Activated CD4-positive, alpha-beta memory T cell treated with anti-CD3 and anti-CD28 coated beads, Interleukin-2, amount 10 ng/mL, durations not matched to agents 7 days and 5 days (primary cell): ENCODE measurements around the gene RBBP5. TPM values are rescaled to one million over a fixed set of nuclear protein-coding genes. Genes with fewer than 3 reads are reported as not detected.

ENCODE experiments used
- CTCF ChIA-PET: fragments of 350-600 bp; sonication (Branson Sonifier 250); formaldehyde crosslinking; loops from one replicate; lab custom pipeline; 2021; ENCODE audit warnings: antibody characterized with exemption, inconsistent platforms; lab: Charles Lee
- POLR2A ChIA-PET: fragments of 350-600 bp; sonication (Branson Sonifier 250); formaldehyde crosslinking; loops from one replicate; lab custom pipeline; 2021; ENCODE audit warnings: antibody characterized with exemption; lab: Charles Lee
- DNase-seq: peaks from one replicate; pipeline ENCODE4 v3.0.0-alpha.2; 2020
- H3K27ac Mint-ChIP-seq: one replicate; pipeline ENCODE4 v1.8.0; 2021; ENCODE audit warnings: mild to moderate bottlenecking, mixed read lengths
- H3K27me3 Mint-ChIP-seq: one replicate; pipeline ENCODE4 v1.8.0; 2021; ENCODE audit warnings: mixed read lengths
- H3K36me3 Mint-ChIP-seq: one replicate; pipeline ENCODE4 v1.8.0; 2021; ENCODE audit warnings: low read depth, mixed read lengths
- H3K4me1 Mint-ChIP-seq: one replicate; pipeline ENCODE4 v1.8.0; 2021; ENCODE audit warnings: mixed read lengths
- H3K4me3 Mint-ChIP-seq: one replicate; pipeline ENCODE4 v1.8.0; 2021; ENCODE audit warnings: mild to moderate bottlenecking, mixed read lengths
- H3K9me3 Mint-ChIP-seq: one replicate; pipeline ENCODE4 v1.8.0; 2021; ENCODE audit warnings: mixed read lengths
- total RNA-seq, 2 experiments: library from RNA; stranded (reverse); gene quantifications; one replicate each; pipeline ENCODE4 v1.2.3, GENCODE V29; 2021

RBBP5 gene
- total RNA-seq, 2 experiments from 2014 or later: 19.5 to 20.3 TPM

GRCh38 chr1:205045146-205045545, 76.6 kb downstream of the RBBP5 start:
- no peak for DNase-seq
- H3K27ac Mint-ChIP-seq: no peak overlapping the region
- CTCF ChIA-PET: no interaction called here
- POLR2A ChIA-PET: no interaction called here
- peaks cover 50% of the 10 kb centered on the region for H3K27me3 Mint-ChIP-seq
- no peaks in the 10 kb centered on the region for H3K9me3 Mint-ChIP-seq
- H3K36me3 Mint-ChIP-seq: no peaks in the 10 kb centered on the region
- no peaks in the 10 kb centered on the region for H3K4me1 Mint-ChIP-seq
- no peak overlapping the region for H3K4me3 Mint-ChIP-seq

DNA sequence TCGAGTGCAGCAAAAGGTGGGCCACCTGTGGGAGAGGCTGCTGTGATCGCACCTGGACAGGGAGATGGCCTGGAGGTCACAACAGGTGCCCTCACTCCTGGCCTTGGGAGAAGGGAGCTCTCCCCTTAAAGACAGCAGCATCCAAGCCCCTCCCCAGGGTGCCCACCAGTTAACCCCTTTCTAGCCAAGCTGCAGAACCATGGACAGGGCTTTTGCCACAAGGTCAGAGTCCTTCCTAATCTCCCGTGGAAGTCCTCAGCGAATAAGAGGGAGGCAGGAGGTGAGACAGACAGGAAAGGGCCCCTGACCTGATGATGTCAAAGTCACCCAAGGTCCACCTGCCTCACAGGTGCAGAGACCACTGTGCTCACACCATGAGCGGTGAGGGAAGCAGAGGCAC, 77.0 kb downstream of the RBBP5 start:
- Mint-ChIP-seq H3K36me3 (no peaks in the 10 kb centered on the region), H3K4me1 (no peaks in the 10 kb centered on the region), H3K27me3 (peaks cover 51% of the 10 kb centered on the region), H3K4me3 (no peak overlapping the region), H3K9me3 (no peaks in the 10 kb centered on the region), H3K27ac (no peak overlapping the region)
- no peak for DNase-seq
- ChIA-PET POLR2A (no interaction called here), CTCF (no interaction called here)

- Mint-ChIP-seq H3K4me1 (no peaks in the 10 kb centered on the region), H3K27me3 (peaks cover 51% of the 10 kb centered on the region), H3K4me3 (no peak overlapping the region), H3K27ac (no peak overlapping the region), H3K9me3 (no peaks in the 10 kb centered on the region), H3K36me3 (no peaks in the 10 kb centered on the region)
- ChIA-PET POLR2A (no interaction called here), CTCF (no interaction called here)
- no peak for DNase-seq
These were observed 77.9 kb downstream of the RBBP5 start for GRCh38 chr1:205043866-205044265.

DNA sequence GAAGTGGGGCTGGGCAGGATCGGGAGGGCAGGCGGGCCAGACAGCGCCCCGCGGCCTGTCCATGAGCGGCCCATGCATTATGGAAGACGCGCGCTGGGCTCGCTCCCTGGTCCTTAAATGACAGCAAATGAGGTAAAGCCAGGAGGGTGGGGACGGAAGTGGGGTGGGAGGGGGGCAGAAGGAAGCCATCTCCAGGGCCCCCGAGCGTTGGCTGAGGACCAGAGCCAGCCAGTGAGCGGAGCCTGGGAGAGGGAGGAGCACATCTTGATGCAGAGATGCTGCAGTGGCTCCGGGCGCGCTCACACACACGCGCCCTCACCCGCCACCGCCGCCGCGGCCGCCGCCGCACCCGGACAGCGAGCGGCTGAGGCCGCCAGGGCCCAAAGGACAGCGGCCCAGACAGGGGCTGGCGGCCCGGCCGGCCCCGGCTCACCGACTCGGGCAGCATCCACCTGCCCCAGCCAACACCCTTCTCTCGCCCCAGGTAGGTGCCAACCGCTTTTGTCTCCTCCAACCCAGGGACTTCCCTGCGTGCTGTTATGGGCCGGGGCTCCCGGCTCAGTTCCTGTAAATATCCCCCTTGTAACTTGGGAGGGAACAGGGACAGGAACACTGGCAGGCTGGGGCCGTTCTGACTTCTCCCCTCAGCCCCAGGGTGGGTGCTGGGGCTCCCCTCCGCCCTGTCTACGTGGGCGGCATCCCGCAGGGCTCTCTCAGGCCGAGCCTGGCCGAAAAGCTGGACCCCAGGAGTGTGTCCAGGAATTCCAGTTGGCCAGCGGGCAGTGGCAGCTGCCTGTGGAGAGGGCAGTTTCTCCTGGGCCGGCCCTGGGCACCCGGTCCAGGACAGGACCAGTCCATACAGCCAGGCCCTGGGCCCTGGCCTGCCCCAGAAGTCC, 78.6 kb downstream of the RBBP5 start, which contains the start of gene CNTN2:
Gene CNTN2, plus strand, starts transcription at position 302 of the 896 bp plus-strand sequence. CDS start 9,974 bp downstream, outside the sequence.
- ChIA-PET CTCF (no interaction called here), POLR2A (no interaction called here)
- H3K27me3 Mint-ChIP-seq: peaks cover 51% of the 10 kb centered on the region
- H3K36me3 Mint-ChIP-seq: no peaks in the 10 kb centered on the region
- no peak within 1 kb of the TSS for H3K27ac Mint-ChIP-seq
- H3K4me3 Mint-ChIP-seq: no peak within 1 kb of the TSS
- no peaks in the 10 kb centered on the region for H3K9me3 Mint-ChIP-seq
- no peaks in the 10 kb centered on the region for H3K4me1 Mint-ChIP-seq
- no peak for DNase-seq

- ChIA-PET CTCF (interaction anchor here (0.7 kb wide), 1 partner anchor 18 kb away, joined by 3 read pairs; no protein-coding TSS in a partner anchor), POLR2A (no interaction called here)
- no peak for DNase-seq
- Mint-ChIP-seq H3K27ac (no peak overlapping the region), H3K36me3 (no peaks in the 10 kb centered on the region), H3K4me3 (no peak overlapping the region), H3K4me1 (no peaks in the 10 kb centered on the region), H3K9me3 (no peaks in the 10 kb centered on the region), H3K27me3 (peaks cover 51% of the 10 kb centered on the region)
These were observed 79.5 kb downstream of the RBBP5 start for GRCh38 chr1:205041998-205042910.

DNA sequence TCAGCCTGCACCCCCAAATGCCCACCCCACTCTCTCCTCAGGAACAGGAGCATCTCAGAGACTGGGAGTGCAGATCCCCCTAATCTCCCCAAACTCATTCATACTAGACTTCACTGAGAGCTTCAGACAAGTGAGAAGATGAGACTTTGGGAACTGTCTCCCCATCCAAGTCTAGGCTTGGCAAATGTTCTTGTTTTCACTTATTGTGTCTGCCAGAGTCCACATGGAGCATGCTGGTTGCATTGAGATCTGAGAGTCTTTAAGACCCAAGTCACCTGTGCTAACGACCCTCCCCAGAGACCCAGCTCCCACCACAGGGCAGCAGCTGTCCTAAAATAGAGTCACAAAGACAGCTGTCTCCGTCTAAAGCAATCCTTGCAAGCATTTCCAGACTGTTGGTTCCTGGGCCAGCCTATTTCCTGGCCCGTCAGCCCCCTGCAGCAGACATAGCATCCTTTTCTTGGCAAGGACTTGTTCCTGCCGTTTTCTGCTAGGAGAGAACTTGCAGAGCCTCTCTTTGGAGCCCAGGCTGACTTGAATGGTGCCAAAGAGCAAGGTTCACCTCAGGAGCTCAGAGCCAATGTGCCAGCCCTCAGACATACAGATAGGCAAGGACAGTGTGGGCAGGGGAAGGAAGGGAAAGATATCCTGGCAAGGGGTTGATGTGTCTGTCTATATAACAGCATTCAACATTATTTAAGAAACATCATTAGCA, 80.6 kb downstream of the RBBP5 start:
- Mint-ChIP-seq H3K4me3 (no peak overlapping the region), H3K4me1 (no peaks in the 10 kb centered on the region), H3K36me3 (no peaks in the 10 kb centered on the region), H3K27me3 (peaks cover 47% of the 10 kb centered on the region), H3K27ac (no peak overlapping the region), H3K9me3 (no peaks in the 10 kb centered on the region)
- POLR2A ChIA-PET: no interaction called here
- DNase-seq: no peak
- CTCF ChIA-PET: interaction anchor here (3.8 kb wide), 1 partner anchor 20 kb away, joined by 19 read pairs; no protein-coding TSS in a partner anchor

- no peaks in the 10 kb centered on the region for H3K9me3 Mint-ChIP-seq
- H3K4me3 Mint-ChIP-seq: no peak overlapping the region
- H3K27me3 Mint-ChIP-seq: peaks cover 23% of the 10 kb centered on the region
- no peaks in the 10 kb centered on the region for H3K36me3 Mint-ChIP-seq
- ChIA-PET POLR2A (no interaction called here), CTCF (interaction anchor here (1.4 to 3.8 kb wide), 2 partner anchors 23 to 36 kb away, joined by 3 to 19 read pairs; no protein-coding TSS in a partner anchor)
- no peak overlapping the region for H3K27ac Mint-ChIP-seq
- no peaks in the 10 kb centered on the region for H3K4me1 Mint-ChIP-seq
- DNase-seq: no peak
These were observed 83.5 kb downstream of the RBBP5 start for GRCh38 chr1:205038132-205038786.

GRCh38 chr1:205037539-205037938, 84.2 kb downstream of the RBBP5 start:
- no peak for DNase-seq
- peaks cover 19% of the 10 kb centered on the region for H3K27me3 Mint-ChIP-seq
- ChIA-PET POLR2A (no interaction called here), CTCF (no interaction called here)
- H3K27ac Mint-ChIP-seq: no peak overlapping the region
- H3K4me1 Mint-ChIP-seq: no peaks in the 10 kb centered on the region
- H3K9me3 Mint-ChIP-seq: no peaks in the 10 kb centered on the region
- H3K36me3 Mint-ChIP-seq: no peaks in the 10 kb centered on the region
- no peak overlapping the region for H3K4me3 Mint-ChIP-seq

Other genes with a start within 250 kb of the RBBP5 start
- gene CNTN2, start 78.8 kb downstream of the RBBP5 start, total RNA-seq: not detected
- 1 to 10 TPM; 2.6 to 2.7 TPM for gene TMEM81, start 37.5 kb downstream of the RBBP5 start, total RNA-seq
- 1 to 10 TPM; 8.8 to 9.2 TPM for gene DSTYK, start 89.7 kb upstream of the RBBP5 start, total RNA-seq
- 1 to 10 TPM; 1.8 TPM for gene TMCC2, start 106.0 kb upstream of the RBBP5 start, total RNA-seq
- 10 to 100 TPM; 12.4 to 13.0 TPM for gene NUAK2, start 199.8 kb upstream of the RBBP5 start, total RNA-seq
- gene KLHDC8A, start 234.9 kb upstream of the RBBP5 start, total RNA-seq: not detected